ENCODE data around the gene CREB3L2.

Gene CREB3L2

DNA sequence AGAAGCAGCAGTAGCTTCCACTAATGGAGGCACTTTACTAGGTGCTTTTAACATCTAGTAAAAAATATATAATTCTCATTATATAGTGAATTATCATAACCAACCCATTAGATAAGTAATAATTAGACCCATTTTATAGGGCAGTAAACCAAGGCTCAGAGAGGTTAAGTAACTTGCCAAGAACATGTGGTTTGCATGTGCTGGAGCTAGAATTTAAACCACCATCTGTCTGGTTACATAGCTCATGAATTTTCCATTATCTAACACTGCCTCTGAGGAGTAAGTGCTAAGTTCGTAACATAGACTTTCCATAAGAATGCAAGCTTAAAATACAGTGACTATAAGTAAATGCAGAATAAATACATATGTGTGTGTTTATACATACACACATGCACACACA lies 41.9 kb downstream of the CREB3L2 start:
- TF ChIP-seq, protein P1, sequence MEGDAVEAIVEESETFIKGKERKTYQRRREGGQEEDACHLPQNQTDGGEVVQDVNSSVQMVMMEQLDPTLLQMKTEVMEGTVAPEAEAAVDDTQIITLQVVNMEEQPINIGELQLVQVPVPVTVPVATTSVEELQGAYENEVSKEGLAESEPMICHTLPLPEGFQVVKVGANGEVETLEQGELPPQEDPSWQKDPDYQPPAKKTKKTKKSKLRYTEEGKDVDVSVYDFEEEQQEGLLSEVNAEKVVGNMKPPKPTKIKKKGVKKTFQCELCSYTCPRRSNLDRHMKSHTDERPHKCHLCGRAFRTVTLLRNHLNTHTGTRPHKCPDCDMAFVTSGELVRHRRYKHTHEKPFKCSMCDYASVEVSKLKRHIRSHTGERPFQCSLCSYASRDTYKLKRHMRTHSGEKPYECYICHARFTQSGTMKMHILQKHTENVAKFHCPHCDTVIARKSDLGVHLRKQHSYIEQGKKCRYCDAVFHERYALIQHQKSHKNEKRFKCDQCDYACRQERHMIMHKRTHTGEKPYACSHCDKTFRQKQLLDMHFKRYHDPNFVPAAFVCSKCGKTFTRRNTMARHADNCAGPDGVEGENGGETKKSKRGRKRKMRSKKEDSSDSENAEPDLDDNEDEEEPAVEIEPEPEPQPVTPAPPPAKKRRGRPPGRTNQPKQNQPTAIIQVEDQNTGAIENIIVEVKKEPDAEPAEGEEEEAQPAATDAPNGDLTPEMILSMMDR (IDR thresholded peaks at IDR 0.05; ENCODE audit: control extremely low read depth, extremely low read depth, low read depth, missing control alignments): no peak
- DNase-seq (ENCODE audit: extremely low spot score): no peak
- POLR2A ChIA-PET: interaction anchor here (0.6 to 1.2 kb wide), 2 partner anchors 24 to 42 kb away, joined by 3 to 4 read pairs; partner anchors contain the start of gene CREB3L2
- CTCF ChIA-PET: interaction anchor here (1.2 to 2.9 kb wide), 7 partner anchors 15 to 68 kb away, joined by 3 to 14 read pairs (median 5); partner anchors contain the start of gene CREB3L2

DNA sequence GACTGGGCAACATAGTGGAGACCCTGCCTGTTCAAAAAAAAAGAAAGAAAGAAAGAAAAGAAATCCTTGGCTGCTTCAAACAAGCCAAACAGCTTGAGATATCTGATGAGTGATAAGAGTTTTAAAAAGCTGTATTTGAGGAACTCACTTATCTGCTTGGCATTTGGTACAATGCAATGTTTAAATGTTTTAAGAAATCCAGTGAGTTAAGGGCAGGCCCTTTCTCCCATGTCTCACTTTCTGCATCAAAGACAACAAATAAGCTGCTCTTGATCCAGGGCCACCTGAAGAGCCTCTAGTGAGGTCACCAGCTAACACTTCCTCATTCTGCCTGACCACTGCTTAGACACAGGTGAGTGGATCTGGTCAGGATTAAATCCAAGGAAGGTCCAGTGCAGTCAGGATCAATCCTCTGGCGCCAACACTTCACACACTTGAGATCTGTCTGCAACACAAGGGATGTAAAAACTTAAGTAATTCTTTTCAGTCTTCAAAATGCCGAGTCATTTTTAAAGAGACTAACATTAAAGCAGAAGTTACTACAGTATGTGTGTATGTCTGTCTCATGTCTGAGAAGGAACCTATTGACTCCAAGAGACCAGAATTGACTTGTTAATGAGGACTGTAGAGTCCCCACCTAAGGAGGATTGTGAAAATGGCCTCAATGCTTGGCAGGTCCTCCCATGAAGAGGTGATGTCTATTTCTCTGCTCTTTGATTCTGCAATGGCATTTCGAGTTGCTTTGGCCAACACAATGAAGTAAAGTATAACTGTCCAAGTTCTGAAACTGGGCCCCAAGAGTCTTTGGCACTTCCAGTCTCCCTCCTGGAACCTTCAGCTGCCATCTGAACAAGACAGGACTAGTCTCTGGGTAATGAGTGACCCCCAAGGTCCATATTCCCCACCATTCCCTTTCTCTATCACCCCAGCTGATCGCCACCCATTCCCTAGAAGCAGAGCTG lies 43.1 kb downstream of the CREB3L2 start:
- CTCF ChIA-PET: interaction anchor here (0.9 to 2.9 kb wide), 10 partner anchors 8 to 69 kb away, joined by 3 to 14 read pairs (median 4); partner anchors contain the start of gene CREB3L2
- TF ChIP-seq, protein P1 (IDR thresholded peaks at IDR 0.05; ENCODE audit: control extremely low read depth, extremely low read depth, low read depth, missing control alignments): no peak
- no peak for DNase-seq (ENCODE audit: extremely low spot score)
- POLR2A ChIA-PET: interaction anchor here (1.2 kb wide), 1 partner anchor 43 kb away, joined by 4 read pairs; the partner anchor contains the start of gene CREB3L2

DNA sequence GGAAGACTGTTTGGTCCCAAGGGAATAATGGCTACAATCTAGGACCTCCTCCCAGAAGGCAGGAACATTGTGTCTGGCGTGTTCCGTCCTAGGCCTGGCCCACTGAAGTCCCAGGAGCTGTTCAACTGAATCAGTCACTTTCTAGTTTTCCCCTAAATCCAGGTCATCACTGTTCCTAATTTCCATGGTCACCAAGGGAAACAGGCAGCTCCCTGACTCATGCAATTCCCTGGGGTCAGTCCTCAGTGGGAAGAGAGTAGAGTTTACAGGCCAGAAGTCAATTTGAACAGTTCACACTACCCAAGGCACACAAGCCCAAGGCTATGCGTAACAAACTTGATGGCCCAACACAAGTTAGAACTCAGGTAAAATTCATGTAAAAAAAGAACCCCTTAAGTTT lies 44.0 kb downstream of the CREB3L2 start:
- DNase-seq (ENCODE audit: extremely low spot score): no peak
- CTCF ChIA-PET: interaction anchor here (1.2 to 2.9 kb wide), 5 partner anchors 14 to 58 kb away, joined by 3 to 9 read pairs (median 3); partner anchors contain the start of gene CREB3L2
- TF ChIP-seq, protein P1 (IDR thresholded peaks at IDR 0.05; ENCODE audit: control extremely low read depth, extremely low read depth, low read depth, missing control alignments): no peak
- POLR2A ChIA-PET: no interaction called here

DNA sequence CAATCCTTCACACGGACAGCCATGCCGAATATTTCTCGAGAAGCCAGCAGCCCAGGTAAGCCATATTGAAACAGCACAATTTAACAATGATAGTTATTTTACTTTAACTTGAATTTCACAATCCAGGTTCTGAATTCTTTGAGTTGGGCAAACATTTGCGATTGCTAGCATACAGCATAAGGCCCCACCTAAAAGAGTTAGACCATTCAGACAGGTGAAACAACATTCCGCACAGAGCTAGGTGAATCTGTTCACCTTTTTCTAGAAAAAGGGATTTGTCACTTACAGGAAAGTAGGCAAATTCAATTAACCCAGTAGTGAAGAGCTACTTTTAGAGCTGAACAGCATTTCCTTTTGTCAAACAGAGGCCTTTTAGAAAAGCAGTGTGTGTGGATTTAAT lies 45.3 kb downstream of the CREB3L2 start:
- TF ChIP-seq, protein P1 (IDR thresholded peaks at IDR 0.05; ENCODE audit: control extremely low read depth, extremely low read depth, low read depth, missing control alignments): no peak
- ChIA-PET POLR2A (no interaction called here), CTCF (interaction anchor here (1.4 to 7.3 kb wide), 3 partner anchors 16 to 36 kb away, joined by 3 to 53 read pairs (median 4); no protein-coding TSS in a partner anchor)
- DNase-seq (ENCODE audit: extremely low spot score): no peak

DNA sequence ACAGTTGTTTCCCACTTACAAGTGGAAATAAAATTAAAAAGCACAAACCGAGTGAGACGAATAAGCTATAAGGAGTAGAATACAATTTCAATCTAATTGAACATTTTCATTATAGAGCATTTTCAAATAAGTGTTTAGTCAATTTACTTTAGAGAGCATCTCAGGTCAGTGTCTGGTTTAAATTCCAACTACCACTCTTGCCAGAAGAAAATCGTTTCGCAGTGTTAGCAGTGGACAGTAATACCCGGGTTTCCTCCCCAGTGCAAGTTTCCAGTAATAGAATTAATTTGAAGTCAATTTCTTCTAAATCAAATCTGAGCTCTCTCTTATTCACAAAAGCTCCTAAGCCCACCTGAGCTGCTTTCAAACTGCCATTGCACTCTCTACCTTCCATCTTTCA lies 45.7 kb downstream of the CREB3L2 start:
- ChIA-PET POLR2A (no interaction called here), CTCF (interaction anchor here (1.4 to 7.3 kb wide), 3 partner anchors 16 to 36 kb away, joined by 3 to 53 read pairs (median 4); no protein-coding TSS in a partner anchor)
- no peak for DNase-seq (ENCODE audit: extremely low spot score)
- TF ChIP-seq, protein P1 (IDR thresholded peaks at IDR 0.05; ENCODE audit: control extremely low read depth, extremely low read depth, low read depth, missing control alignments): no peak

DNA sequence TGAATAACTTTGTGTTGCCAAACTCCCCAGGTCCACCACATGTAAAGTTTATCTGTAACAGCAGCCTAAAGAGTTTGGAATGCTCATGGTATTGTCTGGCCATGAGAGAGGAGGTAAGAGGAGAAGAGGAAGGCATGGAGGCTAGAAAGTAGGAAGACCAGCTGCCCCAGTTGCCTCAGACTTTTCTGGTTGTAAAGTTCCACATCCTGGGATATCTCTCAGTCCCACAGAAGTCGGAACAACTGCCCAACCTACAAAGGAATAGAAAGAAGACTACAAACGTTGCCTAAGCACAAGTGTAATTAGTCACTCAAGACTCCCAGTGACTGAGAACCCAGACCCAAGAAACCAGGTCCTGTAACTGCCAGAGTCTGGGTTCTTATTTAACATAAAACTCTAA lies 47.3 kb downstream of the CREB3L2 start:
- ChIA-PET CTCF (interaction anchor here (1.2 to 7.3 kb wide), 6 partner anchors 9 to 53 kb away, joined by 3 to 53 read pairs (median 5); no protein-coding TSS in a partner anchor), POLR2A (no interaction called here)
- DNase-seq (ENCODE audit: extremely low spot score): no peak
- TF ChIP-seq, protein P1 (IDR thresholded peaks at IDR 0.05; ENCODE audit: control extremely low read depth, extremely low read depth, low read depth, missing control alignments): no peak
